Loucy (cell line): Measurements from ENCODE around the gene TPI1.

Experiments used
- H2AFZ ChIP-seq: fragments of 200-600 bp; sonication (generic); 2 replicates; pipeline ENCODE4 v1.6.0; 2016; ENCODE audit warnings: antibody characterized with exemption, mild to moderate bottlenecking, low read length, moderate library complexity
- H3F3A ChIP-seq: fragments of 200-600 bp; 2 replicates; pipeline ENCODE4 v1.6.0; 2016; ENCODE audit warnings: antibody characterized with exemption, low read depth, mild to moderate bottlenecking
- H3K27me3 ChIP-seq: fragments of 200-600 bp; sonication (generic); 2 replicates; pipeline ENCODE4 v1.6.1; 2014; ENCODE audit warnings: low read length, mild to moderate bottlenecking; ENCODE audit not compliant: insufficient read depth, poor library complexity, severe bottlenecking
- H3K36me3 ChIP-seq: fragments of 200-600 bp; sonication (generic); 2 replicates; pipeline ENCODE4 v1.6.1; 2016; ENCODE audit warnings: low read length; ENCODE audit not compliant: insufficient read depth
- H3K4me1 ChIP-seq: fragments of 200-600 bp; sonication (generic); 2 replicates; pipeline ENCODE4 v1.5.1; 2014; ENCODE audit warnings: low read length, mild to moderate bottlenecking; ENCODE audit not compliant: insufficient read depth, poor library complexity, severe bottlenecking
- H3K4me2 ChIP-seq: fragments of 200-600 bp; sonication (generic); 2 replicates; pipeline ENCODE4 v1.6.0; 2014; ENCODE audit warnings: antibody characterized with exemption, low read length, low read depth, mild to moderate bottlenecking; ENCODE audit not compliant: poor library complexity, severe bottlenecking
- H3K4me3 ChIP-seq: fragments of 200-600 bp; sonication (generic); 2 replicates; pipeline ENCODE4 v1.5.1; 2014; ENCODE audit warnings: low read length, mild to moderate bottlenecking, mixed read lengths; ENCODE audit not compliant: poor library complexity, severe bottlenecking
- H3K79me2 ChIP-seq: fragments of 200-600 bp; sonication (generic); 2 replicates; pipeline ENCODE4 v1.6.1; 2014; ENCODE audit warnings: low read length; ENCODE audit not compliant: insufficient read depth
- H3K9ac ChIP-seq: fragments of 200-600 bp; sonication (generic); 2 replicates; pipeline ENCODE4 v1.6.0; 2014; ENCODE audit warnings: mild to moderate bottlenecking, low read depth, low read length, moderate library complexity; ENCODE audit not compliant: poor library complexity, severe bottlenecking
- H3K9me2 ChIP-seq: fragments of 200-600 bp; sonication (generic); replicated peaks from 2 replicates; pipeline ENCODE4 v1.6.1; 2016; ENCODE audit warnings: low read depth, low read length, mixed read lengths
- H3K9me3 ChIP-seq: fragments of 200-600 bp; sonication (generic); 2 replicates; pipeline ENCODE4 v1.6.1; 2014; ENCODE audit warnings: mild to moderate bottlenecking, antibody characterized with exemption, low read length, low read depth; ENCODE audit not compliant: insufficient read depth
- H4K20me1 ChIP-seq: fragments of 200-600 bp; sonication (generic); 2 replicates; pipeline ENCODE4 v1.6.0; 2014; ENCODE audit warnings: antibody characterized with exemption, low read length, mild to moderate bottlenecking; ENCODE audit not compliant: insufficient read depth, poor library complexity, severe bottlenecking
- CTCF ChIP-seq: fragments of 200-600 bp; sonication (generic); conservative IDR thresholded peaks from 2 replicates; pipeline ENCODE4 v1.5.1; 2014; ENCODE audit warnings: mild to moderate bottlenecking, antibody characterized with exemption, low read length
- EZH2phosphoT487 ChIP-seq: fragments of 200-600 bp; IDR thresholded peaks from 2 replicates; pipeline ENCODE4 v1.6.1; 2018; ENCODE audit warnings: antibody characterized with exemption, mild to moderate bottlenecking, moderate library complexity, borderline replicate concordance

TPI1 gene

GRCh38 chr12:6858799-6859198 lies 8.5 kb upstream of the TPI1 start:
- H3K4me2 ChIP-seq: no peak overlapping the region
- H3K9ac ChIP-seq: no peak overlapping the region
- H3K27me3 ChIP-seq: no peaks in the 10 kb centered on the region
- H3K9me3 ChIP-seq: no peaks in the 10 kb centered on the region
- H3K36me3 ChIP-seq: peaks cover 81% of the 10 kb centered on the region
- peaks cover 6% of the 10 kb centered on the region for H3K4me1 ChIP-seq
- no peak overlapping the region for H2AFZ ChIP-seq
- H3K79me2 ChIP-seq: peaks cover 20% of the 10 kb centered on the region
- H3K4me3 ChIP-seq: no peak overlapping the region
- peaks cover 11% of the 10 kb centered on the region for H4K20me1 ChIP-seq
- H3F3A ChIP-seq: no peaks in the 10 kb centered on the region
- TF ChIP-seq EZH2phosphoT487 (no peak), CTCF (no peak)
- no peaks in the 10 kb centered on the region for H3K9me2 ChIP-seq

GRCh38 chr12:6860116-6860515 lies 7.2 kb upstream of the TPI1 start:
- Histone ChIP-seq H3K9me2 (no peaks in the 10 kb centered on the region), H4K20me1 (no peaks in the 10 kb centered on the region), H3K79me2 (peaks cover 7% of the 10 kb centered on the region; the same call in 1 of the 2 replicates), H3K4me1 (no peaks in the 10 kb centered on the region), H3K9ac (no peak overlapping the region), H3K27me3 (no peaks in the 10 kb centered on the region), H2AFZ (no peak overlapping the region), H3K9me3 (no peaks in the 10 kb centered on the region), H3K36me3 (peaks cover 93% of the 10 kb centered on the region), H3K4me2 (no peak overlapping the region), H3K4me3 (no peak overlapping the region), H3F3A (no peaks in the 10 kb centered on the region)
- TF ChIP-seq EZH2phosphoT487 (no peak), CTCF (no peak)

GRCh38 chr12:6860942-6861341 lies 6.4 kb upstream of the TPI1 start:
- no peak overlapping the region for H3K4me3 ChIP-seq
- no peak overlapping the region for H3K9ac ChIP-seq
- no peak overlapping the region for H2AFZ ChIP-seq
- H3K4me2 ChIP-seq: no peak overlapping the region
- no peaks in the 10 kb centered on the region for H3K9me3 ChIP-seq
- H3K27me3 ChIP-seq: no peaks in the 10 kb centered on the region
- TF ChIP-seq CTCF: no peak
- TF ChIP-seq EZH2phosphoT487: no peak
- H3K9me2 ChIP-seq: no peaks in the 10 kb centered on the region
- peaks cover 96% of the 10 kb centered on the region for H3K36me3 ChIP-seq
- H3K4me1 ChIP-seq: no peaks in the 10 kb centered on the region
- H3K79me2 ChIP-seq: no peaks in the 10 kb centered on the region; the same call in 1 of the 2 replicates
- no peaks in the 10 kb centered on the region for H3F3A ChIP-seq
- no peaks in the 10 kb centered on the region for H4K20me1 ChIP-seq
